Measurements from ENCODE around the gene SOCS1.

The SOCS1 gene

DNA sequence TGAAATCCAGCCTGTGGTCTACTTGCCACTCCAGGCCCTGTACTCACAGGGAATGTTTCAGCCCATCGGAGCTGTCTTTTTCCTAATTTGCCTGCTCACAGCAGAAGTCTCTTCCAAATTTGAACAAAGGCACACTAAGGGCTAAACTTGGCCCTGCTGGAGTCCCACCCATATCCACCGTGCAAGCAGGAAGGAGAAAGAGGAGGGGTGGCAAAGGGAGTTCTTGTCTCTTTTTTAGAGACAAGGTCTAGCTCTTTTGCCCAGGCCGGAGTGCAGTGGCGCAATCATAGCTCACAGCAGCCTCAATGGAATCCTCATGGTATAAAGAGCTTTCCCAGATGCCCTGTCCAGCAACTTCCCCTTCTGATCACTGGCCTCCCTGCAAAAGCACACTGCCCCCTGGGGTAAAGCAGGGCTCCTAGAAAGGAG is 27.8 kb upstream of the SOCS1 start:
- peak in 1 of 2 experiments; percentile 15 for DNase-seq

DNA sequence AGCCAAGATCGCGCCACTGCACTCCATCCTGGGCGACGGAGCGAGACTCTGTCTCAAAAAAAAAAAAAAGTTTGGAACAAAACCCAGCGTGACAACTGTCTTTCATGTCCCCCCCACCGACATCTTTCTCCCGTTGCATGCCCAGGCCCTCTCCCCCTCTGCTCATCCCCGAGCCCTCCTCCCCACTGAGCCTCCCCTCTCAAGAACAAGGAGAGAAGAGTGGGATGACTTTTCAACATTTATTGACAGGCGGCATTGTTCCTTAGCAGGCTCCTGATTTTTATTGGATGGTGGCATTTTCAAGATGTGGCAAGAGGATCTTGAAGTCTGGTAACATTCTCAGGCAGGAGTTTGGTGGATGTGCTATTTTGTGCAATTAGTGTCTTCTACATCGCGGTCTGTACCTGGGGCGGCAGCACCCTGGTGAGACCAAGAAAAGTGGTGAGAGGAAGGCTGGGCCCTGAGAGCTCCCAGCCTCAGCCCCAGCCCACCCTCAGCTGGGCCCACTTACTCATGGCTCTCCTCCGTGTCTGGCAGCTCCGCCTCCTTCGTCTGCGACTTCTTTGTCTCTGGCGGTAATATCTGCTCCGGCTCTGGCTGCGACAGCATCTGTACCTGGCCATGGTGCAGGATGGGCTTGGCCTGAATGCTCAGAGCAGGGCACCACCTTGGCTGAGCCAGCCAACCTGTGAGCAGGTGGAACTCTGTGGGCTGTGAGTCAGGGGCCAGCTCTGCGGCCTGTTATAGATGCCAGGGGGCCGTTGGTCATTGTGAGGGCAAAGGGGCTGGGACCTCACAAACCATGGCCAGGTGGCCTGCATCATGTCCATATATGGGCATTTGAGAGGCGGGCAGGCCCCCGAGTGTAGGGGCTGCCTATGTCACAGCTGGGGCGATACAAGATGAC is 24.9 kb upstream of the SOCS1 start, which contains the start of gene PRM1:
PRM1 (minus strand) TSS at position 715 of the 907 bp plus-strand sequence; CDS start at position 623, 92 bp downstream.
- DNase-seq = no peak

DNA sequence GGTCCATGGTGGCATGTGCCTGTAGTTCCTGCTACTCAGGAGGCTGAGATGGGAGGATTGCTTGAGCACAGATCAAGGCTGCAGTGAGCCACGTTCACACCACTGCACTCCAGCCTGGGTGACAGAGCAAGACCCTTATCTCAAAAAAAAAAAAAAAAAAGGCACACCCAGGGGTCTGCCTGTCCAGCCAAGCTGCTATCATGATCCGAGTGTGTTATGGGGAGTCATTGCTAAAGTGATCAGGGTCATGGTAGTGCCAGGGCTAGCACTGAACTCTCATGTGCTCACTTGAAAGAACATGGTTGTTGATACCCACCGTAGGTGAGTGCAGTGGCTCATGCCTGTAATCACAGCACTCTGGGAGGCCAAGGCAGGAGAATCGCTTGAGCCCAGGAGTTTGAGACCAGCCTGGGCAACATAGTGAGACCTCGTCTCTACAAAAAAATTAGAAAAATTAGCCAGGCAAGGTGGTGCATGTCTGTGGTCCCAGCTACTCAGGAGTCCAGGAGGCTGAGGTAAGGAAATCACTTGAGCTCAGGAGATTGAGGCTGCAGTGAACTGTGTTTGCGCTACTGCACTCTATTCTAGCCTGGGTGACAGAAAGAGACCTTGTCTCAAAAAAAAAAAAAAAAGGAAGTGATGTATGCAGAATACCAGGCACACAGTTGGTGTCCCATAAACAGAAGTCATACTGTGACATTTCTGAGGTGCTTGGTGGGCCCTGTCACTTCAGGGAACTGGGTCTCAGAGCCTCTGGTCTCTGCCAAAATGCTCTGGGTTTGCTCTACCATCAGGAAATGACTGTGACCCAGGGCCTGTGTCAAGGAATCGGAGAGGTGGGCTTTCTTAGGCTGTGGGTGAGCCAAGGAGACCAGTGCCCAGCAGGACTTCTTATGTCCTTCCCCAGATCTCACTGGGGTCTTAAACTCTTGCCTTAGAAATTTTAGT is 23.0 kb upstream of the SOCS1 start:
- no peak for DNase-seq

DNA sequence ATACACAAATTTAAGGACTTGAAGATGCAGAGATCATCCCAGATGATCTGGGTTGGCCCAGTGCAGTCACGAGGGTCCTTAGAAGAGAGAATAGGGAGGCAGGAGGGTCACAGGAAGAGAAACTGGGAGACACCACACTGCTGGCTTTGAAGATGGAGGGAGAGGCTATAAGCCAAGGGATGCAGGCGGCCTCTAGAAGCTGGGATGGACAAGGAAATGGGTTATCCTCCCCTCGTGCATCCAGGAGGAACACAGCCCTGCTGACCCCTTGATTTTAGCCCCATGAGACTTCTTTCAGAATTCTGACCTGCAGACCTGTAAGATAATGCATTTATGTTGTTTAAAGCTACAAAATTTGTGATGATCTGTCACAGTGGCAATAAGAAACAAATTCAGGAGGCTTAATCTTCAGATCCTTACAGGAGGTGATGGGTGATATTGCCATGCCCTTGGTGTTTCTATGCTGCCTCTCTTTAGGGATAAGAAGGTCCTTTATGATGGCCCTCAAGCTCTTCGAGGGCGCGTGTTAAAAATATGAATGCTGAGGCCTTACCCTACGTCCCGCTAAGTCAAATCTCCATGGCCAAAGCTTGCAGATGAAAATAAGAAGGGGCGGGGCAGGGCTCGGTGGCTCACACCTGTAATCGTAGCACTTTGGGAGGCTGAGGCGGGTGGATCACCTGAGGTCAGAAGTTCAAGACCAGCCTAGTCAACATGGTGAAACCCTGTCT is 21.8 kb upstream of the SOCS1 start:
- no peak for DNase-seq

DNA sequence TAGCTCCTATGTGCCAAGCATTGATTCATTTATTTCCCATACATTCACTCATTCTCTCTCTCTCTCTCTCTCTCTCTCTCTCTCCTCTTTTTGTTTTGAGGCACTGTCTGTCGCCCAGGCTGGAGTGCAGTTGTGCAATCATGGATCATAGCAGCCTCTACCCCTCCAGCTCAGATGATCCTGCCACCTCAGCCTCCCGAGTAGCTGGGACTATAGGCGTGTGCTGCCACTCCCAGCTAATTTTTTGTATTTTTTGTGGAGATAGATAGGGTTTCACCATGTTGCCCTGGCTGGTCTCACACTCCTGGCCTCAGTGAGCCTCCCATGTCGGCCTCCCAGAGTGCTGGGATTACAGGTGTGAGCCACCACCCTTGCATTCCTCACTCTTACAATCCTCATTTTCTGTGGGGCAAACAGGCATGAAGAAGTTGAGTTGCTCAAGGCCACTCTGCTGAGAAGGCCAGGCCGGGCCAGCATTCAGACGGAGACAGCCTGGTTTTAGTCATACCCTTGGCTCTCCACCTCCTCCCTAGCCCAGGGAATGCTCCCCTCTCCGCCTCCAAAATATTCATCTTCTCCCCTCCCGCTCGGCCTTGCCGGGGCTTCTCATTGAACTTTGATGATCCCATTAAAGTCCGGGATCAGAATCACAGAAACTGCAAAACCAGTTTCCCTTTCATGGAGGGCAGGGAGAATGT is 21.0 kb upstream of the SOCS1 start:
- no peak for DNase-seq

DNA sequence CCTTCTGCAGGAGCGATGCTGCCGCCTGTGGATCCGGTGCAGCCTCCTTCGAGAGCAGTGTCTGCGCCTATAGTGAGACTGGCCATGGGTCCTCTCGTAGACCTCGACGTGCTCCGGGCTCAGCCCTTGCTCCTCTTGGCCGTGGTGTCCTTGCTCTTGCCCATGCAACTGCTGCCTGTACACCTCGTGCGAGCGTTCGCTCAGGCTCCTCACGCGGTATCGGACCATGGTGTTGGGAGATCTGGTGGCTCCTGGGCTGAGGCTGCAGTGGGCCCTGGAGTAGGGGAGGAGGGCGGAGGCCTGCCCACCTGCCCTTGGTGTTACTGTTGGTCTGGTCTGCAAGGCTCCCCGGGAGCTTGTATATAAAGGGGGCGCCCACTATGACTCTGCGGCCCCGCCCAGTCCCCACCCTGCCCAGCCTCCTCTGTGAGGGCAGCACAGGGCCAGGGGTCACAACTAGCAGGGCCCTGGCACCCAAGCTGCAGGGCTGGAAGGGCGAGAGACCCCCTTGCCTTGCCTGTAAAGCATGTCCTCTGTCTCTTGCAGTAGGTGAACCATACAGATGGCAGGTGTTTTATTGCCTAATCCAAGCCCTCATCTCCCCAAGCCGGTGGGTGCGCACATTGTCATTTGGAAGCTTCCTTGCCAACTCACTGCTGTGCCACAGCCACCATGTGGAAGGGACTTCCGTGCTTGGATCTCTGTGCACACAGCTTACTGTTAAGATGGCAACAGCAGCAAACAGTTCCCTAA is 20.3 kb upstream of the SOCS1 start, which contains the start of gene PRM2:
PRM2 (minus strand) TSS at position 338 of the 753 bp plus-strand sequence; CDS start at position 228, 110 bp downstream.
- no peak for DNase-seq

DNA sequence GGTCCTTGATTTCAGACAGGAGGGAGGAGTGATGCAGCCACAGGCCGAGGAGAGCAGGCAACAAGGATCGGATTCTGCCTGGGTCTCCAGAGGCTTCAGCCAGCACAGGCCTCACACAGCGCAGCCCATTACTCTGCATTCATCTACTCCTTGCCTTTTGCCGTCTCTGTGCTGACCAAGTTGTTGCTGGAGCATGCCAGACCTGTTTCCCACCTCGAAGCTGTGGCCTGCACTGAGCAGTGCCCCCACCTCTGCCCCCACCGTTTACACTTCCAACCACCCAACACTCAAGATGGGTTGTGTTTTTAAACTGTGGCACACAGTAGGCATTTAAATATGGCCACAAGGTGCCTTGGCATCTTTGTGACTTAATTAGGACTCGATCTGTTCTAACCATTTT is 19.0 kb upstream of the SOCS1 start:
- DNase-seq = no peak

DNA sequence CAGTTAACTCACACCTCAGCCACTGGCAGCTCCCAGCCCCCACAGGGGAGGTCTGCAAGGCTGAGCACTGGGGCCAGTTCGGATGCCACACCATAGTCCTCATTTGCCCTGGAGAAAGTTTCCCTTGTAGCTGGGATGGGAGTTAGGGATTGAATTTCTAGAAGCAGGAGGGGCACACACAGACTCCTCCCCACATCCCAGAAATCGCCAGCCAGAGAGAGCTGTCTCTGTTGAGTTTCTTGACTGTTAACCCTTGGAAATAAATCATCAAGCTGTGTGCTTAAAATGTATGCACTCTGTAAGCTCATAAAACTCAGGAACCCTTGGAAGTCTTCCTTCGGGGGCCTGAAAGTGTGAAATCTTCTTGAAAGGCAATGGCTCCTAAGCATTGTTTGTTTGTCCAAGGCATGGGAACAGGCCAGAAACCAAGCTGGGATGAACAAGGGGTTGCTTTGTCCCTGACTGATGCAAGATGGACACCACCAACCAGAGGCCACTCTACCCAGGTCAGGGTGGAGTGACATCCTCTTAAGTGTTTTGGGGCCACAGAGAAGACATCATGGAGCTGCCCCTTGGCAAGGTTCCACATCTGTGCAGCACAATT is 17.8 kb upstream of the SOCS1 start:
- DNase-seq = no peak

DNA sequence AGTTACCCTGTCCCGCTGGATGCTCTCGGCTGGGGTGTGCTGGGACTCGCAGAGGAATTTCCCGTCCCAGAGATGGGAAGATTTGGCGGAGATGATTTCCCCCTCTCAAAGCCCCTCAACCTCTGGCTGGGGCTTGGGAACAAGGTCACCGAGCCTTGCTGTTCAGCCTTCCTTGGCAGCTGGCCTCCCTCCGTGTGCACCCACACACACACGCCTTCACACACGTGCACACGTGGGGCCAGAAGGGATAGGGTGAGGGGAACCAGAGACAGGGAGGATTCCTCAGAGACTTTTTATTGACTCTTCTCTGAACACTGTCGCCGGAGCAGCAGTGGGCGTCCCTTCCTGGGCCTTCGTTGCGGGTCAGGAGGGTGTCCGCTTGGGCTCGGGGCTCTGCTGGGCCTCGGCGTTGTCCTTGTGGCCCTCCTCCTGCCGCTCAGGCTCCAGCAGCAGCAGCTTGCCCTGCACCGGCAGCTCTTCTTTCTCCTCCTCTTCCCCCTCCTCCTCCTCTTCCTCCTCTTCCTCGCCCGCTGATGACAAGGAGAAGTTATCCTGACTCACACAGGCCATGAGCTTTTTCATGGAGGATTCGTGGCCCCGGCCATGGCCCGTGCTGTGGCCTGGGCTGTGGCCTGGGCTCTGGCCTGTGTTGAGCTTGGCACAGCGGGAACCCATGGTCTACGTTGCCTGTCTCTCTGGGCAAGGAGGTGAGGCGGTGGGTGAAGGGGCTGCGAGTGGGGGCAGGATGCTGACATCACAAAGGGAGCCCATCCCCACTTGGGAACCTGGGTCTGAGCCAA is 17.1 kb upstream of the SOCS1 start, which contains the start of gene PRM3:
PRM3 (minus strand) TSS at position 709 of the 800 bp plus-strand sequence; CDS start at position 675, 34 bp downstream.
- no peak for DNase-seq

DNA sequence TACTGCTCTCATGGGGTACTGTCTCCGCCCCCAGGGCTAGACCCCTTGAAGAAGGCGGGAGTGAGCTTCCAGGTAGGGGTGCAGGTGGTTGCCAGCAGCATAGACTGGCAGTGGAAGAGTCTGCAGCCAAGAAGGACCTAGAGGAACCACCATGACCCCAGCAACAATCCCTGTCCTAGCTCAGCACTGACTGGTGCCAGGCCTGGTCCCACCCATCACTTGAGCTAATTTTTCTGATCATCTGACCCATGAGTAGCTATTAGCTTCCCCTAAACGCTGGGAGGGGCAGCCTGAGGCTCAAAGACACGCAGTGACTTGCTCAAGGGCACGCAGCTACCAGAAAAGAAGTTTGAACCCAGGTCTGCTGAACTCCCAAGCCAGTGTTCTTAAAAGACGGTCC is 16.5 kb upstream of the SOCS1 start:
- no peak for DNase-seq

DNA sequence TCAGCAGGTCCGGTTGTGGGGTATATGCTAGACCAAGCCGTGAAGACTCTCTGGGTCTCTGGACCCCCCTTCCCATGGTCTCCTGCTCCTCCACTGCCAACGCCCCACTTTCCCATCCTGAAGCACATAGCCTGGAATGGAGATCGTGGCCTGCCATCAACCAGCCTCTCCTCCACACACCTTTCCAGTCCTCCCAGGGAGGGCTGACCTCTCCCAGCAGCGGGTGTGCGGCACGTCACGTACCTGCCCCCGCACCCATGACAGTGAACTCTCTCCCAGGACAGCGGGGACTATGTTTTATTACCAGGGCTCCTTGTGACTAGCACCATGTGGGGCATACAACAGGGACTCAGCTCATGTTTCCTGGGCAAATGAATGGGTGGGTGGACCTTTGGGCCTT is 15.6 kb upstream of the SOCS1 start:
- no peak for DNase-seq

DNA sequence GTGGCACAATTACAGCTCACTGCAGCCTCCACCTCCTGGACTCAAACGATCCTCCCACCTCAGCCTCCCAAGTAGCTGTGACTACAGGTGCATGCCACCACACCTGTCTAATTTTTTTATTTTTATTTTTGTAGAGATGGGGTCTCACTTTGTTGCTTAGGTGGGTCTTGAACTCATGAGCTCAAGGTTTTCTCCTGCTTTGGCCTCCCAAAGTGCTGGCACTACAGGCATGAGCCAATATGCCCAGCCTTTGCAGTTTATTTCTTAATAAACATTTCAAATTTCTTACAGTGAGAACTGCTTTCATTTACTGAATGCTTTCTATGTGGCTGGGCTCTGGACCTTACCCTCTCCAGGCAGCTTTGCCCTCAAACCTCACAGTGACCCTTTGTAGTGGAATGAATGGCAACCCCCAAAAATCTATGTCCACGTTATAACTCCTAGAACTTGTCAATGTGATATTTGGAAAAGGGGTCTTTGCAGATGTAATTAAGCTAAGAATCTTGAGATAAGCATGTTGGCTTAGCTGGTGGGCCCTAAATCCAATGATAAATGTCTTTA is 14.7 kb upstream of the SOCS1 start:
- no peak for DNase-seq

DNA sequence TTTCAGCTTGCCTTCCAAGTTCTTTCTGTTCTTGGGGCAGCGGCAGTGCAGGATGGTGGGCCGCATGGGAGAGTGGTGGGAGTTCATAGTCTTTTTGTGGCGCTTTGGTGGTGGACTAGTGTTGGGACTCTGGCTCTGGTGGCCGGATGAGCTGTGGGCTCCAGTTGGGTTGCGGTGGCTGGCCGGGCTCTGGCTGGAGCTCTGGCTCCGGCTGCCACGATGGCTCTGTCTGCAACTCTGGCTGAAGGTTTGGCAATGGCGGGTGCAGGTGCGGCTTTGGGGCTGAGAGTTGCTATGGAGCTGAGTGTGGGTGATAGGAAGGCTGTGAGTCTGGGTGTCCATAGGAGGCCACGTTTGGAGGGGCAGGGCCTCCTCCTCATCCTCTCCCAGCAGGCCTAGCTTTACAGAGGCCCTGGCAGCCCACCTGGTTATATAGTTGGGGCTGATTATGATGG is 12.9 kb upstream of the SOCS1 start, which contains the start of gene TNP2:
TNP2 (minus strand) TSS at position 405 of the 455 bp plus-strand sequence; CDS start at position 342, 63 bp downstream.
- DNase-seq = no peak

DNA sequence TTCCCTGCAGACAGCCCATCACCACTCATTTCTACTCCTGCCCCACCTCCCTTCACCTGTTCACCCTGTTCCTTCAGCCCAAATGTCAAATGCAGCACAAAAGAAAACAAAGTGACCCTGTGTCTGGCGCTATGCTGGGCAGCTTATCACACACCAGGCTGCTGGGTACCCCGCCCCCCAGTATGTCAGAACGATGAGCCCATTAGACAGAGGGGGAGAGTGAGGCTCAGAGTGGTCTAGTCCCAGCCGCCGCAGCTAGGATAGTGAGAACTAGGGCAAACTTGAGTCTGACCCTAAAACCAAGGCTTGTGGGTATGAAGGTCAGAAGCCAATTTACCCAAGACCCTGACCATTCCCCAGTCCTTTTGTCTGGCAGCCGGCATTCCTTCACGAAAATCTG is 9.1 kb upstream of the SOCS1 start:
- DNase-seq = no peak

DNA sequence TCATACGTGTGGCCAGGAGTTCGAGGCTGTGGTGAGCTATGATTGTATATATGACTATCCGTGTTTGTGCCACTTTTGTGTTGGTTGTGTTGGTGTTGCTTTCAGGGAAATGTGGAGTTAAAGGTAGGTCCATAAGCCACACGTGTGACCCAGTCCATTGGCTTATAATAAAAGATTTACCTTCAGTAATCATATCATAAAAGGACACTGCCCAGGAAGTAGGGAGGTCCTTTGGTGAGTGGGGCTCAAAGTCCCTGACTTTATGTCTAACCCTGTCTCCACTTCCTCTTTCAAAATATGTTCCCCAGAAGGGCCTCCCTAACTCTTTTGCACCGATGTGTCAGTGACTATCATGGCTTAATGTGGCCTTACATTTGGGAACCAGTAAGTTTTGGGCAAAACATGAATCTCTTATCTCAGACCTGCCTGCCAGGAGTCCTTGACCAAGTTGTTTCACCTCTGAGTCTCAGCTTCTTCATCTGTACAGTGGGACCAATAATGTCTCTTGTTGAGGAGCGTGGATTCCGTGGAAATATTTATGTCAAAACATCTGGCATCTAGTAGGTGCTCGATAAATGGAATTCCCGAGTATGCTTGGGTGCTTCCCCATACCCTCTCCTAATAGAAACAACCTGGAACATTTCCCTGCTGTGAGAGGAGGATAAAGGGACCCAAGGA is 8.3 kb upstream of the SOCS1 start:
- DNase-seq = peak; percentile 29 to 48

DNA sequence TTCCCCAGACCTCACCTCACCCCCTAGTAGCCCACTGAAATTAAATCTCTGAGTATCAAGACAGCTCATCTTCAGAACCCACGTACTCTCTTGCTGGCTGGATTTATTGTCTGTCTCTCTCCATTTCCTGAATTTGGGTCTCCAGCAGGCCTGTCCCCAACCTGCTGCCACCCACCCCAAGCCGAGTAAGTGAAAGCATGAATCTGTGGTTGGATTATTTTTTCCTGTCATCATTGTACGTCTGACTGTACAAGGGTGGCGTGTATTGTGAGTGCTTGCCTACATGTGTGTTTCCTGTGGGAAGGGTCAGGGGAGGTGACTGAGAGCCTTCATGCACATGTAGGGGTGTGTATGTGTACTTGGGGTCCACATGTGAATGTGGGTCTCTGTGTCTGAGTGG is 7.7 kb upstream of the SOCS1 start:
- no peak for DNase-seq

DNA sequence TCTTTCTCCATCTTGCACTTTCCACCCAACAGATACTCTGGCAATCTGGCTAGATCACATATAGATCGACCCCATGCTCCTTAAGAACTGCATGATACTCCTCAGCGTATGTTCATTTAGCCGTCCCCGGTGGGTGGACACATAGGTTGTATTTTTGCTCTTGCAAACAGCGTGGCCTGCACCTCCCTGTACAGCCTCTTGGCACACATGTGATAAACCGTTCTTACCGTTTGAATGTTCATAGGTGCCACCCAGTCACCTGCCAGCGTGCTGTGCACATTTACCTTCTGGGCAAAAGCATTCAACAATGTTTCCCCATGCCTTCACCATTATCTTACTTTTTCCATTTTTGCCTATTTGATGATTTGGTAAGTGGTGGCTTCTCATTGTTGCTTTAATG is 6.9 kb upstream of the SOCS1 start:
- no peak for DNase-seq

DNA sequence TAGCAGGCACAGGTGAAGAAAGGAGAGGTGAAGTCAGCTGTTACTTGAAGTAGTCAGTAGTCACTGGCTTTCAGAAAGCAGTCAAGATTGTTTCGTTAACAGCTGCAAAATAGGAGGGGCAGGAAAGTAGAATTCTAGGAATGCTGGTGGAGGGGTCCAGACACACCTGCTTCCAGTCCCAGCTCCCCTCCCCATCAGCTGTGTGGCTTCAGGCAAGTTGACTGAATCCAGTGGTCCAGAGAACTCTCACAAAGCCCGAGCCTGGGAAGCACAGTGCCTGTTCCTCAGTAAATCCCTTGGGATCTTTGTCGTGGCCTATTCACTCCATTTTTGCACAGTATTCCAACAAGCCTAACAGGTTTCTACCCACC is 4.6 kb upstream of the SOCS1 start:
- DNase-seq = no peak
